ENCODE data around the gene COL27A1.

- no peak for TF ChIP-seq POLR2AphosphoS5 (IDR thresholded peaks at IDR 0.05; ENCODE audit: low read depth, low read length)
- TF ChIP-seq POLR2A (IDR thresholded peaks at IDR 0.05; ENCODE audit: low read depth, low read length): no peak
- no peak for TF ChIP-seq TAF1 (IDR thresholded peaks at IDR 0.05; ENCODE audit: borderline replicate concordance, low read depth, low read length)
Observed at GRCh38 chr9:114348261-114348905, 193.0 kb downstream of the COL27A1 start.

Data from GM12892 (cell line).